GM18519 (cell line): ENCODE data around the gene CHCHD3.

Source experiments
- ATAC-seq: cut with Tn5 transposase; IDR thresholded peaks from one replicate; pipeline ENCODE4 v1.9.1; 2021; ENCODE audit warnings: mild to moderate bottlenecking, moderate library complexity; ENCODE audit not compliant: unreplicated experiment, low FRiP score

CHCHD3 gene

GRCh38 chr7:133081119-133081598, 731 bp downstream of the CHCHD3 start:
- no peak for ATAC-seq

GRCh38 chr7:133079296-133079695, 2.6 kb downstream of the CHCHD3 start:
- ATAC-seq = no peak

GRCh38 chr7:133077394-133077793, 4.5 kb downstream of the CHCHD3 start:
- ATAC-seq = no peak

- ATAC-seq = no peak
Observed at GRCh38 chr7:133076142-133076541, 5.7 kb downstream of the CHCHD3 start.

- no peak for ATAC-seq
Observed at GRCh38 chr7:133071506-133071905, 10.4 kb downstream of the CHCHD3 start.

- ATAC-seq = no peak
Observed at GRCh38 chr7:133070562-133070961, 11.3 kb downstream of the CHCHD3 start.

- ATAC-seq = no peak
Observed at GRCh38 chr7:133065301-133065700, 16.6 kb downstream of the CHCHD3 start.

- ATAC-seq = no peak
Observed at GRCh38 chr7:133064082-133064820, 17.6 kb downstream of the CHCHD3 start.

GRCh38 chr7:133061792-133062191, 20.1 kb downstream of the CHCHD3 start:
- no peak for ATAC-seq

- ATAC-seq = no peak
Observed at GRCh38 chr7:133061357-133061756, 20.5 kb downstream of the CHCHD3 start.

- no peak for ATAC-seq
Observed at GRCh38 chr7:133060004-133060403, 21.9 kb downstream of the CHCHD3 start.

GRCh38 chr7:133059263-133059662, 22.6 kb downstream of the CHCHD3 start:
- no peak for ATAC-seq

GRCh38 chr7:133056370-133057238, 25.3 kb downstream of the CHCHD3 start:
- no peak for ATAC-seq

- no peak for ATAC-seq
Observed at GRCh38 chr7:133054162-133054840, 27.6 kb downstream of the CHCHD3 start.

GRCh38 chr7:133053321-133053891, 28.5 kb downstream of the CHCHD3 start:
- ATAC-seq = no peak

- no peak for ATAC-seq
Observed at GRCh38 chr7:133052826-133053225, 29.1 kb downstream of the CHCHD3 start.

- ATAC-seq = no peak
Observed at GRCh38 chr7:133052401-133052756, 29.5 kb downstream of the CHCHD3 start.

- ATAC-seq = no peak
Observed at GRCh38 chr7:133051719-133052400, 30.0 kb downstream of the CHCHD3 start.

GRCh38 chr7:133051066-133051465, 30.8 kb downstream of the CHCHD3 start:
- ATAC-seq = no peak
